HG03103 (cell line): Measurements from ENCODE around the gene FMNL1.

Source experiments
- ATAC-seq: cut with Tn5 transposase; IDR thresholded peaks from one replicate; pipeline ENCODE4 v1.9.1; 2021; ENCODE audit warnings: low read depth; ENCODE audit not compliant: unreplicated experiment

FMNL1 gene

GRCh38 chr17:45296003-45296832, 74.5 kb downstream of the FMNL1 start:
- ATAC-seq = no peak

GRCh38 chr17:45296833-45297124, 75.1 kb downstream of the FMNL1 start:
- ATAC-seq = no peak
